ENCODE results near the gene EIF4E.
"Not testable (repeated sequence)": the region's sequence is repeated elsewhere in the genome, so short reads cannot be mapped to it uniquely, and the experiment has no call there.

Gene EIF4E

GRCh38 chr4:98930311-98930865, 1.5 kb upstream of the EIF4E start:
- peak; percentile 34 for DNase-seq

- peak; percentile 95 for DNase-seq
Observed at GRCh38 chr4:98929341-98930267, 671 bp upstream of the EIF4E start.

- DNase-seq = peak; percentile 90
Observed at GRCh38 chr4:98928131-98928504, 815 bp downstream of the EIF4E start.

- DNase-seq = not testable (repeated sequence)
Observed at GRCh38 chr4:98926257-98926656, 2.7 kb downstream of the EIF4E start.

- no peak for DNase-seq
Observed at GRCh38 chr4:98921292-98921691, 7.6 kb downstream of the EIF4E start.

GRCh38 chr4:98919996-98920395, 8.9 kb downstream of the EIF4E start:
- no peak for DNase-seq

GRCh38 chr4:98910728-98911127, 18.2 kb downstream of the EIF4E start:
- DNase-seq = not testable (repeated sequence)

- DNase-seq = no peak
Observed at GRCh38 chr4:98909646-98910401, 19.1 kb downstream of the EIF4E start.

- no peak for DNase-seq
Observed at GRCh38 chr4:98908703-98909262, 20.1 kb downstream of the EIF4E start.

- DNase-seq = no peak
Observed at GRCh38 chr4:98908182-98908581, 20.8 kb downstream of the EIF4E start.

- DNase-seq = no peak
Observed at GRCh38 chr4:98905839-98906238, 23.1 kb downstream of the EIF4E start.

- DNase-seq = no peak
Observed at GRCh38 chr4:98905297-98905696, 23.6 kb downstream of the EIF4E start.

GRCh38 chr4:98903963-98904362, 25.0 kb downstream of the EIF4E start:
- DNase-seq = no peak

- no peak for DNase-seq
Observed at GRCh38 chr4:98903561-98903960, 25.4 kb downstream of the EIF4E start.

GRCh38 chr4:98899277-98899676, 29.7 kb downstream of the EIF4E start:
- no peak for DNase-seq

GRCh38 chr4:98891478-98892337, 37.2 kb downstream of the EIF4E start:
- DNase-seq = no peak

- DNase-seq = no peak
Observed at GRCh38 chr4:98890702-98891455, 38.1 kb downstream of the EIF4E start.

GRCh38 chr4:98887145-98887544, 41.8 kb downstream of the EIF4E start:
- DNase-seq = no peak

GRCh38 chr4:98886382-98886781, 42.6 kb downstream of the EIF4E start:
- DNase-seq = not testable (repeated sequence)

- not testable (repeated sequence) for DNase-seq
Observed at GRCh38 chr4:98880884-98881283, 48.0 kb downstream of the EIF4E start.

GRCh38 chr4:98879515-98879914, 49.4 kb downstream of the EIF4E start:
- no peak for DNase-seq

GRCh38 chr4:98873059-98873458, 55.9 kb downstream of the EIF4E start:
- peak; percentile 35 for DNase-seq
